WTC11 (cell line): ENCODE data around the gene AOC3. TPM values are rescaled to one million over a fixed set of nuclear protein-coding genes. Genes with fewer than 3 reads are reported as not detected.

Source experiments
- ATAC-seq: fragments of 200-7000 bp; cut with Tn5 transposase; 2 replicates; pipeline ENCODE4 v1.10.0; 2021; ENCODE audit warnings: mild to moderate bottlenecking, moderate library complexity
- CTCF ChIA-PET: fragments of 300-600 bp; sonication (Branson Sonifier 250); formaldehyde crosslinking; loops from one replicate; lab custom pipeline; 2021; ENCODE audit warnings: antibody characterized with exemption; lab: Charles Lee
- POLR2A ChIA-PET: fragments of 350-600 bp; sonication (Branson Sonifier 250); formaldehyde crosslinking; loops from one replicate; lab custom pipeline; 2021; ENCODE audit warnings: antibody characterized with exemption; lab: Charles Lee
- DNase-seq: peaks from one replicate; pipeline ENCODE4 v3.0.0; 2021; ENCODE audit warnings: low spot score
- H3K27ac Mint-ChIP-seq: 2 replicates; pipeline ENCODE4 v1.8.0; 2021; ENCODE audit warnings: mixed read lengths
- H3K27me3 Mint-ChIP-seq: 2 replicates; pipeline ENCODE4 v1.8.0; 2021; ENCODE audit warnings: low read depth, mild to moderate bottlenecking, moderate library complexity, mixed read lengths
- H3K36me3 Mint-ChIP-seq: 2 replicates; pipeline ENCODE4 v1.8.0; 2021; ENCODE audit warnings: mixed read lengths
- H3K4me1 Mint-ChIP-seq: 2 replicates; pipeline ENCODE4 v1.8.0; 2022; ENCODE audit warnings: mixed read lengths
- H3K4me3 Mint-ChIP-seq: 2 replicates; pipeline ENCODE4 v1.8.0; 2021; ENCODE audit warnings: mild to moderate bottlenecking, moderate library complexity, mixed read lengths
- H3K9me3 Mint-ChIP-seq: 2 replicates; pipeline ENCODE4 v1.8.0; 2021; ENCODE audit warnings: mixed read lengths
- CBFB ChIP-seq: sonication (generic); formaldehyde crosslinking; IDR thresholded peaks from 2 replicates; pipeline ENCODE4 v1.8.1; 2022; ENCODE audit warnings: mild to moderate bottlenecking, low read depth, missing genetic modification reagents
- FOXK1 ChIP-seq: sonication (generic); formaldehyde crosslinking; IDR thresholded peaks from 2 replicates; pipeline ENCODE4 v1.8.0; 2022; ENCODE audit warnings: mild to moderate bottlenecking, moderate library complexity, missing genetic modification reagents
- FOXP1 ChIP-seq: sonication (generic); formaldehyde crosslinking; IDR thresholded peaks from 2 replicates; pipeline ENCODE4 v1.8.0; 2022; ENCODE audit warnings: missing genetic modification reagents, mild to moderate bottlenecking, moderate library complexity, borderline replicate concordance
- FOXP4 ChIP-seq: sonication (generic); formaldehyde crosslinking; IDR thresholded peaks from 2 replicates; pipeline ENCODE4 v1.8.0; 2022; ENCODE audit warnings: mild to moderate bottlenecking, missing genetic modification reagents
- MAX ChIP-seq: sonication (generic); formaldehyde crosslinking; IDR thresholded peaks from 2 replicates; pipeline ENCODE4 v1.8.0; 2022; ENCODE audit warnings: mild to moderate bottlenecking, missing genetic modification reagents
- NFYB ChIP-seq: sonication (generic); formaldehyde crosslinking; conservative IDR thresholded peaks from 2 replicates; pipeline ENCODE4 v1.8.0; 2022; ENCODE audit warnings: low read depth, missing genetic modification reagents
- TEAD4 ChIP-seq: sonication (generic); formaldehyde crosslinking; IDR thresholded peaks from 2 replicates; pipeline ENCODE4 v1.8.0; 2022; ENCODE audit warnings: mild to moderate bottlenecking, missing genetic modification reagents
- ZBTB43 ChIP-seq: sonication (generic); formaldehyde crosslinking; IDR thresholded peaks from 2 replicates; pipeline ENCODE4 v1.8.1; 2023; ENCODE audit warnings: mild to moderate bottlenecking, missing genetic modification reagents
- ZNF425 ChIP-seq: fragments of 250-450 bp; sonication (Bioruptor Pico); conservative IDR thresholded peaks from 2 replicates; pipeline ENCODE4 v1.9.0; 2021; ENCODE audit warnings: mild to moderate bottlenecking
- ZNF671 ChIP-seq: fragments of 250-450 bp; sonication (Bioruptor Pico); IDR thresholded peaks from 2 replicates; pipeline ENCODE4 v1.8.0; 2021; ENCODE audit warnings: mild to moderate bottlenecking
- total RNA-seq: library from RNA; stranded (reverse); gene quantifications from 3 replicates; pipeline ENCODE4 v1.2.3, GENCODE V29; 2021
- TF ChIP-seq, protein P1 (sequence below): sonication (generic); formaldehyde crosslinking; conservative IDR thresholded peaks from 2 replicates; pipeline ENCODE4 v1.8.1; 2023; ENCODE audit warnings: mild to moderate bottlenecking, low read depth, missing genetic modification reagents, moderate library complexity
- TF ChIP-seq, protein P2 (sequence below): sonication (generic); formaldehyde crosslinking; IDR thresholded peaks from 2 replicates; pipeline ENCODE4 v1.8.1; 2023; ENCODE audit warnings: mild to moderate bottlenecking, missing genetic modification reagents
- TF ChIP-seq, protein P3 (sequence below): sonication (generic); formaldehyde crosslinking; conservative IDR thresholded peaks from 2 replicates; pipeline ENCODE4 v1.8.1; 2022; ENCODE audit warnings: mild to moderate bottlenecking, missing genetic modification reagents

AOC3 gene
- total RNA-seq, 1 experiment from 2014 or later: 7.6 TPM

GRCh38 chr17:42848093-42848492 lies 2.9 kb upstream of the AOC3 start (continued):
- no peak for TF ChIP-seq ZNF425
- TF ChIP-seq, protein P1, sequence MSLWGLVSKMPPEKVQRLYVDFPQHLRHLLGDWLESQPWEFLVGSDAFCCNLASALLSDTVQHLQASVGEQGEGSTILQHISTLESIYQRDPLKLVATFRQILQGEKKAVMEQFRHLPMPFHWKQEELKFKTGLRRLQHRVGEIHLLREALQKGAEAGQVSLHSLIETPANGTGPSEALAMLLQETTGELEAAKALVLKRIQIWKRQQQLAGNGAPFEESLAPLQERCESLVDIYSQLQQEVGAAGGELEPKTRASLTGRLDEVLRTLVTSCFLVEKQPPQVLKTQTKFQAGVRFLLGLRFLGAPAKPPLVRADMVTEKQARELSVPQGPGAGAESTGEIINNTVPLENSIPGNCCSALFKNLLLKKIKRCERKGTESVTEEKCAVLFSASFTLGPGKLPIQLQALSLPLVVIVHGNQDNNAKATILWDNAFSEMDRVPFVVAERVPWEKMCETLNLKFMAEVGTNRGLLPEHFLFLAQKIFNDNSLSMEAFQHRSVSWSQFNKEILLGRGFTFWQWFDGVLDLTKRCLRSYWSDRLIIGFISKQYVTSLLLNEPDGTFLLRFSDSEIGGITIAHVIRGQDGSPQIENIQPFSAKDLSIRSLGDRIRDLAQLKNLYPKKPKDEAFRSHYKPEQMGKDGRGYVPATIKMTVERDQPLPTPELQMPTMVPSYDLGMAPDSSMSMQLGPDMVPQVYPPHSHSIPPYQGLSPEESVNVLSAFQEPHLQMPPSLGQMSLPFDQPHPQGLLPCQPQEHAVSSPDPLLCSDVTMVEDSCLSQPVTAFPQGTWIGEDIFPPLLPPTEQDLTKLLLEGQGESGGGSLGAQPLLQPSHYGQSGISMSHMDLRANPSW: no peak

- H3K27ac Mint-ChIP-seq: no peak overlapping the region
- H3K9me3 Mint-ChIP-seq: no peaks in the 10 kb centered on the region
- no peaks in the 10 kb centered on the region for H3K27me3 Mint-ChIP-seq
- TF ChIP-seq, protein P2, sequence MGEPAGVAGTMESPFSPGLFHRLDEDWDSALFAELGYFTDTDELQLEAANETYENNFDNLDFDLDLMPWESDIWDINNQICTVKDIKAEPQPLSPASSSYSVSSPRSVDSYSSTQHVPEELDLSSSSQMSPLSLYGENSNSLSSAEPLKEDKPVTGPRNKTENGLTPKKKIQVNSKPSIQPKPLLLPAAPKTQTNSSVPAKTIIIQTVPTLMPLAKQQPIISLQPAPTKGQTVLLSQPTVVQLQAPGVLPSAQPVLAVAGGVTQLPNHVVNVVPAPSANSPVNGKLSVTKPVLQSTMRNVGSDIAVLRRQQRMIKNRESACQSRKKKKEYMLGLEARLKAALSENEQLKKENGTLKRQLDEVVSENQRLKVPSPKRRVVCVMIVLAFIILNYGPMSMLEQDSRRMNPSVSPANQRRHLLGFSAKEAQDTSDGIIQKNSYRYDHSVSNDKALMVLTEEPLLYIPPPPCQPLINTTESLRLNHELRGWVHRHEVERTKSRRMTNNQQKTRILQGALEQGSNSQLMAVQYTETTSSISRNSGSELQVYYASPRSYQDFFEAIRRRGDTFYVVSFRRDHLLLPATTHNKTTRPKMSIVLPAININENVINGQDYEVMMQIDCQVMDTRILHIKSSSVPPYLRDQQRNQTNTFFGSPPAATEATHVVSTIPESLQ (CRISPR knock-in tag): no peak
- TF ChIP-seq FOXP1 (CRISPR knock-in tag): no peak
- no peak for TF ChIP-seq ZNF671 (CRISPR knock-in tag)
- TF ChIP-seq ZBTB43 (CRISPR knock-in tag): no peak
- no peak for TF ChIP-seq FOXK1 (CRISPR knock-in tag)
- no peak for TF ChIP-seq CBFB (CRISPR knock-in tag)
- TF ChIP-seq, protein P3, sequence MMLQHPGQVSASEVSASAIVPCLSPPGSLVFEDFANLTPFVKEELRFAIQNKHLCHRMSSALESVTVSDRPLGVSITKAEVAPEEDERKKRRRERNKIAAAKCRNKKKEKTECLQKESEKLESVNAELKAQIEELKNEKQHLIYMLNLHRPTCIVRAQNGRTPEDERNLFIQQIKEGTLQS: no peak
- no peak for TF ChIP-seq FOXP4 (CRISPR knock-in tag)
- TF ChIP-seq NFYB (CRISPR knock-in tag): no peak
- no peak for TF ChIP-seq TEAD4
- no peak for TF ChIP-seq MAX (CRISPR knock-in tag)
- ATAC-seq (no peak), DNase-seq (no peak)
- no peak overlapping the region for H3K4me3 Mint-ChIP-seq
- ChIA-PET CTCF (interaction anchor here (0.9 to 3.3 kb wide), 4 partner anchors 25 to 149 kb away, joined by 3 to 19 read pairs (median 4); partner anchors contain the start of genes BECN1 and RPL27), POLR2A (no interaction called here)
- no peaks in the 10 kb centered on the region; the same call in 1 of the 2 replicates for H3K4me1 Mint-ChIP-seq
- peaks cover 15% of the 10 kb centered on the region for H3K36me3 Mint-ChIP-seq
These were observed 2.0 kb upstream of the AOC3 start for GRCh38 chr17:42849031-42849430.
